Uterus (tissue), 4 donors: ENCODE results near the gene CAV2. TPM values are rescaled to one million over a fixed set of nuclear protein-coding genes. Genes with fewer than 3 reads are reported as not detected.

ENCODE experiments used
- DNase-seq, 2 donors: peaks; one replicate each; pipeline ENCODE4 v3.0.0-alpha.2; 2019 to 2020
- H3K27ac ChIP-seq, 2 donors: fragments of 200-600 bp; sonication (generic); 1 replicate in 1 of 2; 2 replicates in 1 of 2; pipeline ENCODE4 v1.5.1; 2016 to 2018
- H3K27me3 ChIP-seq, 2 donors: fragments of 200-600 bp; sonication (generic); one replicate each; pipeline ENCODE4 v1.5.1; 2018 to 2019; ENCODE audit warnings: control low read depth in 1 of 2
- H3K36me3 ChIP-seq, 2 donors: fragments of 200-600 bp; sonication (generic); one replicate each; pipeline ENCODE4 v1.5.1; 2019; ENCODE audit warnings: control low read depth in 1 of 2
- H3K4me1 ChIP-seq, 2 donors: fragments of 200-600 bp; sonication (generic); one replicate each; pipeline ENCODE4 v1.5.1; 2018 to 2019; ENCODE audit warnings: control low read depth in 1 of 2
- H3K4me3 ChIP-seq, 2 donors: fragments of 200-600 bp; sonication (generic); 1 replicate in 1 of 2; 2 replicates in 1 of 2; pipeline ENCODE4 v1.5.1; 2018 to 2019; ENCODE audit warnings: mild to moderate bottlenecking in 1 of 2
- H3K9me3 ChIP-seq, 2 donors: fragments of 200-600 bp; sonication (generic); one replicate each; pipeline ENCODE4 v1.5.1; 2019; ENCODE audit warnings: control low read depth in 1 of 2
- POLR2A ChIP-seq, 2 donors: fragments of 450-650 bp; IDR thresholded peaks; one replicate each; pipeline ENCODE4 v1.6.1; 2016; ENCODE audit warnings: antibody characterized with exemption in 2 of 2, mild to moderate bottlenecking in 1 of 2, moderate library complexity in 1 of 2
- intact Hi-C: fragments of 100-400 bp; cut with DNase I; formaldehyde crosslinking; loops from one replicate; pipeline ENCODE4 v1.15.1; 2023; ENCODE audit warnings: low total_unique reads
- total RNA-seq, 4 donors: library from RNA; depleted of rRNA in 3 of 4; stranded (reverse); fragments of >200 nt in 3 of 4; gene quantifications; one replicate each; pipeline versions ENCODE4 v1.1.0 to v1.2.4, GENCODE V29; 2014 to 2023
- TF ChIP-seq, protein P1 (sequence below), 4 experiments: fragments of 200-600 bp in 2 of 4; fragments of 450-650 bp in 2 of 4; sonication (generic) in 2 of 4; IDR thresholded peaks; one replicate each; pipeline ENCODE4 v1.5.1; 2016 to 2019; ENCODE audit warnings: antibody characterized with exemption in 4 of 4, mild to moderate bottlenecking in 2 of 4, moderate library complexity in 1 of 4
- donor health status: DM: yes; HTN: yes; CAD: no.

Gene CAV2, protein sequence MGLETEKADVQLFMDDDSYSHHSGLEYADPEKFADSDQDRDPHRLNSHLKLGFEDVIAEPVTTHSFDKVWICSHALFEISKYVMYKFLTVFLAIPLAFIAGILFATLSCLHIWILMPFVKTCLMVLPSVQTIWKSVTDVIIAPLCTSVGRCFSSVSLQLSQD
- 100 to 1,000 TPM in 1 of 4 donors, 10 to 100 TPM in 3; 33.3 to 105 (median 86.0) TPM for total RNA-seq

DNA sequence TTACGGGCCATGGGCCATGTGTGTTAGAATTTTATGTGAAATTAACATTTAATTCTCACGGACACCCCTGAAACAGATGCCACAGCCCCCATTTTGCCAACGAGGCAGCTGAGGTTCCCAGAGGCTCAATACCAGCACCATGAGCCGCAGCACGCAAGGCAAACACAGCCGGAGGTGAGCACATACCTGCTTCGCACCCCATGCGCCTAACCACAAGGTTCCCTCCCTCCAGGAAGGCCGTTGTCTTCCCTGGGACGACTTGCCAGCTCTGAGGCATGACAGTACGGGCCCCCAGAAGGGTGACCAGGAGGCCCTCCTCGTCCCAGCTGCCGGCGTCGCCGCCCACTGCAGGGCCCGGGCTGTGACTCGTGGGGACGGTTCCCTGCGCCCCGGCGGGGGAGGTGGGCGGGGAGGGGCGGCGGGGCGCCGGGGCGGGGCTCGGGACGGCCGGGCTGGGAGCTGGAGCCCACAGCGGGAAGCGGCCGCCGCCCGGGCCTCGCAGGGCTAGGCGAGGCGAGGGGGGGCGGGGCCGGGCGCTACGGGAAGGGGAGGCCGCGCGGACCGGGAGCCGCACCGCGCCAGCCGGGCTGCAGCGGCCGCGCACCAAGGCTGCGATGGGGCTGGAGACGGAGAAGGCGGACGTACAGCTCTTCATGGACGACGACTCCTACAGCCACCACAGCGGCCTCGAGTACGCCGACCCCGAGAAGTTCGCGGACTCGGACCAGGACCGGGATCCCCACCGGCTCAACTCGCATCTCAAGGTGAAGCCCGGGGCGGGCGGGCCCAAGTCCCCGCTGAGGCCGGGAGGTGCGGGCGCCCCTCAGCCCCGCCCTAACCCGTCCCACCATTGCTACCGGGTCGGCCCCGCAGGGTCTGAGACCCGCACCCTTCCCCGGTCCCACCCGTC is at the start of gene CAV2:
CAV2 (plus strand) TSS at position 571 of the 910 bp plus-strand sequence; CDS start at position 615, 44 bp downstream.
- no peaks in the 10 kb centered on the region for H3K9me3 ChIP-seq
- H3K27ac ChIP-seq, result peak within 1 kb of the TSS; percentile 86 to 97
- no peaks in the 10 kb centered on the region for H3K36me3 ChIP-seq
- no peaks in the 10 kb centered on the region for H3K27me3 ChIP-seq
- DNase-seq, result peak; percentile 54 to 71
- peak within 1 kb of the TSS; percentile 79 to 90 for H3K4me3 ChIP-seq
- intact Hi-C loops, result no loop called here
- peak; percentile 70 to 72 for TF ChIP-seq POLR2A (IDR thresholded peaks at IDR 0.05)
- TF ChIP-seq, protein P1, sequence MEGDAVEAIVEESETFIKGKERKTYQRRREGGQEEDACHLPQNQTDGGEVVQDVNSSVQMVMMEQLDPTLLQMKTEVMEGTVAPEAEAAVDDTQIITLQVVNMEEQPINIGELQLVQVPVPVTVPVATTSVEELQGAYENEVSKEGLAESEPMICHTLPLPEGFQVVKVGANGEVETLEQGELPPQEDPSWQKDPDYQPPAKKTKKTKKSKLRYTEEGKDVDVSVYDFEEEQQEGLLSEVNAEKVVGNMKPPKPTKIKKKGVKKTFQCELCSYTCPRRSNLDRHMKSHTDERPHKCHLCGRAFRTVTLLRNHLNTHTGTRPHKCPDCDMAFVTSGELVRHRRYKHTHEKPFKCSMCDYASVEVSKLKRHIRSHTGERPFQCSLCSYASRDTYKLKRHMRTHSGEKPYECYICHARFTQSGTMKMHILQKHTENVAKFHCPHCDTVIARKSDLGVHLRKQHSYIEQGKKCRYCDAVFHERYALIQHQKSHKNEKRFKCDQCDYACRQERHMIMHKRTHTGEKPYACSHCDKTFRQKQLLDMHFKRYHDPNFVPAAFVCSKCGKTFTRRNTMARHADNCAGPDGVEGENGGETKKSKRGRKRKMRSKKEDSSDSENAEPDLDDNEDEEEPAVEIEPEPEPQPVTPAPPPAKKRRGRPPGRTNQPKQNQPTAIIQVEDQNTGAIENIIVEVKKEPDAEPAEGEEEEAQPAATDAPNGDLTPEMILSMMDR (IDR thresholded peaks at IDR 0.05), result no peak
- H3K4me1 ChIP-seq, result no peaks in the 10 kb centered on the region

- DNase-seq, result no peak
- H3K4me3 ChIP-seq, result no peak overlapping the region
- intact Hi-C loops, result no loop called here
Measured at GRCh38 chr7:116449950-116450349, 49.6 kb upstream of the CAV2 start.

DNA sequence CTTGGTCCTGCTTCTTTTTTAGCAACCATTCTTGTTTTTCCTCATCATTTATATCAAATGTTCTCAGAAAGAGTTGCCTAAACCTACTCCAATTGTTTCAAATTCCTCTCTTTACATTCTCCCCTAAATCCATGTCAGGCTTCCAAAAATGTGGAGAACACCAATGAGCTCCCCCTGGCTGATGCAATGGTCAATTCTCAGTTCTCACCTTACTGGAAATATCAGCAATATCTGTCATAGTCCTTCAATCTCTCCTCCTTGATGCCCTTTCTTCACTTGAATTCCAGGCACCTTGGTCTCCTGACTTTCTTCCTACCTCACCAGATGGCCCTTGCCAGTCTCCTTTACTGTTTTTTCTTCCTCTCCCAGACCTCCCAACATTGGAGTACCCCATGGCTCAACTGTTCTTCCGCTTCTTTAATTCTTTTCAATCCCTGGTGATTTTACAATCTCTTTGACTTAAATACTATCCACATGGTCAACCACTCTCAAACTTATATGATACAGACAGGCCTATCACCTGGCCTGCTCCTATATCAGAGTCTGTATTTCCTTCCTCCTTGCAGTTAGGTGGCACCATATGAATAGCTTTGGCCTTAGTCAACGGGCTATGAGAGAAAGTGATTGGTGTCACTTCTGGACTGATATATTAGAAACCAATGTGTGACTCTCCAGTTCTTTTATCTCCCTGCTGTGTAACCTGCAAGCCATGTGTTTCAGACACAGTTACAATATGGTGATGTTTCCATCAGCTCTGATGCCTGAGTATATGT is 47.4 kb upstream of the CAV2 start:
- H3K27me3 ChIP-seq, result no peaks in the 10 kb centered on the region
- no peaks in the 10 kb centered on the region for H3K9me3 ChIP-seq
- TF ChIP-seq, protein P1 (IDR thresholded peaks at IDR 0.05), result peak in 1 of 4 experiments; percentile 10
- TF ChIP-seq POLR2A (IDR thresholded peaks at IDR 0.05), result no peak
- no peaks in the 10 kb centered on the region for H3K36me3 ChIP-seq
- H3K4me3 ChIP-seq, result no peak overlapping the region
- DNase-seq, result no peak
- intact Hi-C loops, result no loop called here
- H3K4me1 ChIP-seq, result peaks cover 0 to 4% of the 10 kb centered on the region in 2 donors
- H3K27ac ChIP-seq, result no peak overlapping the region

More at GRCh38 chr7:116449950-116450349, 49.6 kb upstream of the CAV2 start:
- no peaks in the 10 kb centered on the region for H3K27me3 ChIP-seq
- H3K36me3 ChIP-seq, result no peaks in the 10 kb centered on the region
- peaks cover 0 to 4% of the 10 kb centered on the region in 2 donors for H3K4me1 ChIP-seq
- no peaks in the 10 kb centered on the region for H3K9me3 ChIP-seq
- peak overlapping the region in 1 of 2 donors; percentile 5 for H3K27ac ChIP-seq
- TF ChIP-seq, protein P1 (IDR thresholded peaks at IDR 0.05), result no peak
- TF ChIP-seq POLR2A (IDR thresholded peaks at IDR 0.05), result no peak

DNA sequence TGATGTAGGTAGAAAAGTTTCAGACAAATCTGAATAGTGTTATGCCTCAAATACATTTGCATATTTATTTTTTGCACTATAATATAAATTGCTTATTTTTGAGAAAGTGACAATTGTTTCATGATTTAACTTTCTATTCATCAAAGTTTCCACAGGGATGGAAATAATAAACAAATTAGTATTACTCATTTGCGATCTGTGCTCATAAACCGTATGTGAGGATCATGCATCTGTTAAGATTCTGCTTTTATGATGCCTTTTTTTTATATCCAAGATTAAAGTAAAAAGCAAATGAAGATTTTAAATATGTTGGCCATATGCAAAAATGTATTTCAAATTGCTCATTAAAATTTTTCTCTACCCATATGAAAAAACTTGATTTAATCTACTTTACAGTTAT is 45.2 kb upstream of the CAV2 start:
- DNase-seq, result no peak
- no peak overlapping the region for H3K4me3 ChIP-seq
- TF ChIP-seq, protein P1 (IDR thresholded peaks at IDR 0.05), result no peak
- TF ChIP-seq POLR2A (IDR thresholded peaks at IDR 0.05), result no peak
- intact Hi-C loops, result no loop called here
- no peaks in the 10 kb centered on the region for H3K36me3 ChIP-seq
- no peaks in the 10 kb centered on the region for H3K9me3 ChIP-seq
- no peaks in the 10 kb centered on the region for H3K27me3 ChIP-seq
- H3K4me1 ChIP-seq, result peaks cover 0 to 4% of the 10 kb centered on the region in 2 donors
- H3K27ac ChIP-seq, result no peak overlapping the region
